Tibial nerve (tissue), 4 donors: ENCODE data around the gene ASB5. TPM values are rescaled to one million over a fixed set of nuclear protein-coding genes. Genes with fewer than 3 reads are reported as not detected.

Experiments
- DNase-seq, 2 donors: peaks; one replicate each; pipeline ENCODE4 v3.0.0-alpha.2; 2019; ENCODE audit warnings: low spot score in 2 of 2
- H3K27ac ChIP-seq, 4 donors: fragments of 200-600 bp; sonication (generic) in 3 of 4; one replicate each; pipeline ENCODE4 v1.5.1; 2017 to 2019; ENCODE audit warnings: mild to moderate bottlenecking in 1 of 4
- H3K27me3 ChIP-seq, 2 donors: fragments of 200-600 bp; sonication (generic) in 1 of 2; one replicate each; pipeline versions ENCODE4 v1.5.1 to v1.6.0; 2017 to 2019
- H3K36me3 ChIP-seq, 3 donors: fragments of 200-600 bp; sonication (generic); one replicate each; pipeline ENCODE4 v1.5.1; 2018 to 2019
- H3K4me1 ChIP-seq, 4 donors: fragments of 200-600 bp; sonication (generic) in 3 of 4; one replicate each; pipeline ENCODE4 v1.5.1; 2017 to 2019
- H3K4me3 ChIP-seq, 4 donors: fragments of 200-600 bp; sonication (generic) in 3 of 4; one replicate each; pipeline ENCODE4 v1.5.1; 2017 to 2019; ENCODE audit warnings: mild to moderate bottlenecking in 1 of 4, moderate library complexity in 1 of 4
- H3K9me3 ChIP-seq, 4 donors: fragments of 200-600 bp; sonication (generic) in 3 of 4; one replicate each; pipeline ENCODE4 v1.5.1; 2017 to 2019
- CTCF ChIP-seq, 5 experiments: fragments of 200-600 bp in 3 of 5; fragments of 450-650 bp in 2 of 5; sonication (generic) in 3 of 5; IDR thresholded peaks; one replicate each; pipeline ENCODE4 v1.5.1; 2016 to 2019; ENCODE audit warnings: antibody characterized with exemption in 5 of 5, mild to moderate bottlenecking in 3 of 5, moderate library complexity in 2 of 5
- EP300 ChIP-seq, 2 donors: sonication (generic); formaldehyde crosslinking; IDR thresholded peaks; one replicate each; pipeline ENCODE4 v1.6.1; 2017; ENCODE audit warnings: antibody characterized with exemption in 2 of 2, mild to moderate bottlenecking in 1 of 2
- POLR2A ChIP-seq, 2 donors: fragments of 450-650 bp; IDR thresholded peaks; one replicate each; pipeline ENCODE4 v1.6.1; 2017; ENCODE audit warnings: antibody characterized with exemption in 2 of 2, mild to moderate bottlenecking in 2 of 2, moderate library complexity in 2 of 2
- WGBS, 2 donors: methylation state at CpG; one replicate each; pipeline ENCODE4 v1.1.5; 2018; 5-methylcytosine and 5-hydroxymethylcytosine counted together
- total RNA-seq, 4 donors: library from RNA; depleted of rRNA; stranded (reverse); fragments of >200 nt; gene quantifications; one replicate each; pipeline ENCODE4 v1.1.0, GENCODE V29; 2016

ASB5 gene
- total RNA-seq, 4 donors from 2014 or later = not detected

GRCh38 chr4:176271749-176272148 lies 2.7 kb upstream of the ASB5 start:
- H3K4me3 ChIP-seq = no peak overlapping the region
- TF ChIP-seq POLR2A (IDR thresholded peaks at IDR 0.05) (no peak), EP300 (IDR thresholded peaks at IDR 0.05) (no peak), CTCF (IDR thresholded peaks at IDR 0.05) (no peak)
- no peaks in the 10 kb centered on the region for H3K9me3 ChIP-seq
- no peaks in the 10 kb centered on the region for H3K27me3 ChIP-seq
- H3K36me3 ChIP-seq = no peaks in the 10 kb centered on the region
- no peak overlapping the region for H3K27ac ChIP-seq
- DNase-seq = no peak
- no peaks in the 10 kb centered on the region for H3K4me1 ChIP-seq
- WGBS, 2 donors = 83 to 84% methylated on average over 3 of the region's 3 CpGs

- Histone ChIP-seq H3K27me3 (no peaks in the 10 kb centered on the region), H3K4me3 (no peak overlapping the region), H3K4me1 (no peaks in the 10 kb centered on the region), H3K27ac (no peak overlapping the region), H3K9me3 (no peaks in the 10 kb centered on the region), H3K36me3 (no peaks in the 10 kb centered on the region)
- TF ChIP-seq EP300 (IDR thresholded peaks at IDR 0.05) (no peak), CTCF (IDR thresholded peaks at IDR 0.05) (no peak), POLR2A (IDR thresholded peaks at IDR 0.05) (no peak)
- DNase-seq = no peak
- 60 to 61% methylated on average over 5 of the region's 5 CpGs for WGBS, 2 donors
Observed at GRCh38 chr4:176270669-176271068, 1.6 kb upstream of the ASB5 start.

GRCh38 chr4:176266026-176266425 lies 3.0 kb downstream of the ASB5 start:
- TF ChIP-seq EP300 (IDR thresholded peaks at IDR 0.05) (no peak), CTCF (IDR thresholded peaks at IDR 0.05) (no peak), POLR2A (IDR thresholded peaks at IDR 0.05) (no peak)
- no peak for DNase-seq
- H3K4me3 ChIP-seq = no peak overlapping the region
- H3K9me3 ChIP-seq = no peaks in the 10 kb centered on the region
- no peaks in the 10 kb centered on the region for H3K36me3 ChIP-seq
- no peaks in the 10 kb centered on the region for H3K27me3 ChIP-seq
- H3K27ac ChIP-seq = no peak overlapping the region
- no peaks in the 10 kb centered on the region for H3K4me1 ChIP-seq
- 98% methylated on average over 2 of the region's 2 CpGs for WGBS, 2 donors

- no peaks in the 10 kb centered on the region for H3K4me1 ChIP-seq
- DNase-seq = no peak
- no peaks in the 10 kb centered on the region for H3K27me3 ChIP-seq
- no peak overlapping the region for H3K27ac ChIP-seq
- no peaks in the 10 kb centered on the region for H3K36me3 ChIP-seq
- H3K9me3 ChIP-seq = no peaks in the 10 kb centered on the region
- H3K4me3 ChIP-seq = no peak overlapping the region
- no peak for TF ChIP-seq CTCF (IDR thresholded peaks at IDR 0.05)
- TF ChIP-seq POLR2A (IDR thresholded peaks at IDR 0.05) = no peak
- no peak for TF ChIP-seq EP300 (IDR thresholded peaks at IDR 0.05)
Observed at GRCh38 chr4:176262243-176262642, 6.8 kb downstream of the ASB5 start.

GRCh38 chr4:176261481-176261880 lies 7.5 kb downstream of the ASB5 start:
- no peak overlapping the region for H3K27ac ChIP-seq
- no peak for TF ChIP-seq CTCF (IDR thresholded peaks at IDR 0.05)
- no peak for DNase-seq
- no peaks in the 10 kb centered on the region for H3K9me3 ChIP-seq
- no peak overlapping the region for H3K4me3 ChIP-seq
- no peaks in the 10 kb centered on the region for H3K36me3 ChIP-seq
- no peaks in the 10 kb centered on the region for H3K27me3 ChIP-seq
- 82 to 83% methylated on average over 3 of the region's 3 CpGs for WGBS, 2 donors
- H3K4me1 ChIP-seq = no peaks in the 10 kb centered on the region
